Measurements from ENCODE around the gene CAMK1D. TPM values are rescaled to one million over a fixed set of nuclear protein-coding genes. Genes with fewer than 3 reads are reported as not detected.
"Not testable (repeated sequence)": the region's sequence is repeated elsewhere in the genome, so short reads cannot be mapped to it uniquely, and the experiment has no call there.

CAMK1D gene
- polyA plus RNA-seq, 3 donors = 2.2 to 9.7 (median 8.4) TPM

- H3K27ac ChIP-seq (ENCODE audit: low read depth, low read length) = no peak overlapping the region
- whole genome bisulfite sequencing, 3 donors = 74 to 88% (median 86%) methylated on average over 12 of the region's 12 CpGs
These were observed 457.1 kb downstream of the CAMK1D start for GRCh38 chr10:12806228-12807095.

GRCh38 chr10:12807096-12807755, 457.9 kb downstream of the CAMK1D start:
- no peak overlapping the region for H3K27ac ChIP-seq (ENCODE audit: low read depth, low read length)
- WGBS, 3 donors = 85 to 93% (median 86%) methylated on average over 10 of the region's 10 CpGs

GRCh38 chr10:12808014-12808613, 458.8 kb downstream of the CAMK1D start:
- no peak overlapping the region for H3K27ac ChIP-seq (ENCODE audit: low read depth, low read length)
- 93 to 98% (median 95%) methylated on average over 11 of the region's 11 CpGs for WGBS, 3 donors

DNA sequence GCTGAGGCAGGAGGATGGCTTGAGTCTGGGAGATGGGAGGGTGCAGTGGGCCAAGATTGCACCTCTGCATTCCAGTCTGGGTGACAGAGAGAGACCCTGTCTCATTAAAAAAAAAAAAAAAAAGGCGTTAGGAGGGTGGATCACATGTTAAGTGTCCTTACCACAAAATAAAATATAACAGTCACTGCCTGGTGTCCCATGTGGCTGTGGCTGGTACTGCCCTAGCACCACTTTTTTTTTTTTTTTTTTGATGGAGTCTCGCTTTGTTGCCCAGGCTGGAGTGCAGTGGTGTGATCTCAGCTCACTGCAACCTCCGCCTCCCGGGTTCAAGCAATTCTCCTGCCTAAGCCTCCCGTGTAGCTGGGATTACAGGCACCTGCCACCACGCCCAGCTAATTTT, 460.7 kb downstream of the CAMK1D start:
- WGBS, 3 donors = 94 to 97% (median 94%) methylated on average over 5 to 6 of the region's 6 CpGs
- H3K27ac ChIP-seq (ENCODE audit: low read depth, low read length) = not testable (repeated sequence)

GRCh38 chr10:12811826-12812225, 462.5 kb downstream of the CAMK1D start:
- no peak overlapping the region for H3K27ac ChIP-seq (ENCODE audit: low read depth, low read length)
- WGBS, 3 donors = 78 to 93% (median 83%) methylated on average over 14 of the region's 14 CpGs

DNA sequence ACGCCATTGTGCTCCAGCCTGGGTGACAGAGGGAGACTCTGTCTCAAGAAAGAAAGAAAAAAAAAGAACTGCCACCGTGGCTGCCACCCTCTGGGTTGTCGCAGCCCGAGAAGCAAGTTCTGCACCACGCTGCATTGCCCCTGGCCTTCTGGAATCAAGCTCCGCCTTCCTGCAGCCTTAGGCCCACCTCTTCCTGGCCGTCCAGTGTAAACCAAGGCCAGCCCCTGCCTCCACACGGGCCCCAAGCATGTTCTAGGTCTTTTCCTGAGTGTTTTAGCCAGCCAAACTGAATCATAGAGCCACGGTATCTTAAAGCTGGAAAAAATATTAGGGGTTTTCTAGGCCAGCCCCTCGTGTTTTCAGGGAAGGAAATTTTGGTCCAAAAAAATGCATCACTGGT, 463.2 kb downstream of the CAMK1D start:
- 91 to 93% (median 92%) methylated on average over 10 of the region's 10 CpGs for WGBS, 3 donors
- no peak overlapping the region for H3K27ac ChIP-seq (ENCODE audit: low read depth, low read length)

GRCh38 chr10:12814166-12814565, 464.8 kb downstream of the CAMK1D start:
- H3K27ac ChIP-seq (ENCODE audit: low read depth, low read length) = no peak overlapping the region
- WGBS, 3 donors = 98 to 99% (median 98%) methylated on average over 9 of the region's 9 CpGs

DNA sequence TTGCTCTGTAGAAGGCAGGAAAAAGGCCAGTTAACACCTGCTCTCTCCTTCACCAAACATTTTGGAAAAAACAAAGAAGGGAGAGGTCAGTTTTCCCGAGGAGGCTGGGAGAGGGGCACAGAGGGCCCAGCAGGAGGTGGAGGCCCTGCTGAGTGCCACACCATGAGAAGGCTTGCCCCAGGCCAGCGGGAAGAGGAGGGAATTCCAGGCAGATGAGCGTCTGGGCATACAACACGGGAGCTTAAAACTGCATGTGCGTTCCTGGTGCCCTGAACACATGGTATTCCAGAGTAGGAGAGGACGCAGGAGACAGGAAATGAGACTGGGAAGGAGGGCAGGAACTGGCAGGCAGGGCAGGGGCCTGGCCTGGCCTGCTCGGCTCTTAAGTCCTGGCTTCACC, 469.7 kb downstream of the CAMK1D start:
- WGBS, 3 donors = 80 to 86% (median 86%) methylated on average over 7 of the region's 7 CpGs
- H3K27ac ChIP-seq (ENCODE audit: low read depth, low read length) = no peak overlapping the region

GRCh38 chr10:12819656-12820055, 470.3 kb downstream of the CAMK1D start:
- no peak overlapping the region for H3K27ac ChIP-seq (ENCODE audit: low read depth, low read length)

DNA sequence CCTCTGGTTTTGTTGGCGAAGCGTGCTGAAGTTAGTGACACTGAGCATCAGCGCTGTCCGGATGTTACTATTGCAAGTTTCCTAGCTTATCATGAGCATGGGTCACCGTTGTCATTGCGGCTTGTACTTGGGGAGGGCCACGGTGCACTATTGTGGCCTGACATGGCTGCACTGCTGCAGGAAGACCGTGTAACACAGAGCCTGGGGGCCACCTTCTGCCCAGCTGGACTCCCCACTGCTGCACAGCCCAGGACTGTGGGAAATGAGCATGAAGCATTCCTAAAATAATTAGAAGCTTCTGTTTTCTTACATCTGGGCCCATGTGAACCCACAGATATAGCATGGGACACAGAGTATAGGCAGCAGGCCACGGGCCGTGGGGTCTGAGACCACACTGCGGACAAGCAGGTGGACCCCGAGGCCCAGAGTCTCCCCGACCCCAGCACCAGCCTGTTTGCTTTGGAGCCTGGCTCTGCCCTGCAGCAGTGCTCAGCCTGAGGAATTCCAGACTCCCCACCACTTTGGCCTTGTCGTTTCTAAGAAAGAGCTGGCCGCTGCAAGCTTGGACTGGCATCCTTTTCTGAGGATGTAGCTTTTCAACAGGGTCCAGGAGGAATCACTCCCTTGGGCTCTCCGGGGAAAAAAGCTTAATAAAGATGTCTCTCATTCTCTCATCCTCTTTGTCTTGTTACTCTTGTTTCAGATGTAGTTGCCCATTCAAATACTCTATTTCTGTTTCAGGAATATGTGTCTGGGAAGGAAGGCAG, 473.0 kb downstream of the CAMK1D start:
- H3K27ac ChIP-seq (ENCODE audit: low read depth, low read length) = no peak overlapping the region
- 86 to 91% (median 88%) methylated on average over 16 of the region's 16 CpGs for WGBS, 3 donors

More at GRCh38 chr10:12819656-12820055, 470.3 kb downstream of the CAMK1D start:
- 97 to 98% (median 98%) methylated on average over 10 of the region's 10 CpGs for WGBS, 3 donors

DNA sequence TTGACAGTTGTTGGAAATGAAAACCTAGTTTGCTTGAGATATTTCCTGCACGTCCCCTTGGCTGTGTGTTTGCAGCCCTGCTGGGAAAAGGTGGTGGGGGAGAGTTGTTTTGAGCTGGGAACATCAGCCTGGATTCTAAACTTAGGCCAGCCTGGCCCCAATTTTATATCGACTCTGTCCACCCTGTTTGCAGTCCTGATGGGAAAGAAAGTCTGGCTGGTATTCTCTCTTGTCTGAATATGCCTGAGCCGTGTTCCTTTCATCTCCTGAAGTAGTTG, 473.5 kb downstream of the CAMK1D start:
- WGBS, 3 donors = 75 to 90% (median 78%) methylated on average over 3 of the region's 3 CpGs
- no peak overlapping the region for H3K27ac ChIP-seq (ENCODE audit: low read depth, low read length)

DNA sequence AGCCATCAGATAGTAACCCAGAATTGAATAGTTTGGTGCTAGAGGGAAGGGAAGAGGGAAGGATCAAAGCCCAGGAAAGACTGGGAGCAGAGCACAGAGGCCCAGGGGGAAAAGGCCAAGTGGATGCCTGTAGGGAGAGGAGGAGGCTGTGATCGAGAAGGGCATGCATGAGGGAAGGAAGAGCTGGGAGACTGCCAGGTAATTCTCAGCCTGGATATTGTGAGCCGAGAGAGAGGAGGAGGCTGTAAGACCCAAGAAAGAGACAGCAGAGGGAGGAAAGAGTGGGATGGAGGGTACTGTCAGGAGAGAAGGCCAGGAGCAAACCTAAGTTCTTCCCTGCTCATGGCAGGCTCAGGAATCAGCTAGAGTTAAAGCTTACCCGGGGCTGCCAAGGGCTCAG, 474.0 kb downstream of the CAMK1D start:
- WGBS, 3 donors = 81 to 83% (median 82%) methylated on average over 3 of the region's 3 CpGs
- H3K27ac ChIP-seq (ENCODE audit: low read depth, low read length) = no peak overlapping the region

DNA sequence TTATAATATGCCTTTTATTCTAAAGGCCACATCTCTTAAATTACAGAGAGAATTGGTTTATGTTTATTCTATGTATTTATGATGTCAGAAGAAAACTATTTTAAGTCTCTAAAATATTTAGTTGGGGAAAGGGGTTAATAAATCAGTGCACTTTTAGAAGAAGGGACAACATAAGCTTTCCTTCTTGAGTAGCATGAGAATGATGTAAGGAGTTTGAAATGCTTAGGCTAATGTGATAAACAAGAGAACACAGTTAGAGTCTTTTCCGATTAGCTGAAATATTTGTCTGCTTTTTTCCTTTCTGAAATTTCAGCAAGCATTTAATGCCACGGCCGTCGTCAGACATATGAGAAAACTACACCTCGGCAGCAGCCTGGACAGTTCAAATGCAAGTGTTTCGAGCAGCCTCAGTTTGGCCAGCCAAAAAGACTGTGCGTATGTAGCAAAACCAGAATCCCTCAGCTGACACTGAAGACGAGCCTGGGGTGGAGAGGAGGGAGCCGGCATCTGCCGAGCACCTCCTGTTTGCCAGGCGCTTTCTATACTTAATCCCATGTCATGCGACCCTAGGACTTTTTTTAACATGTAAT, 476.0 kb downstream of the CAMK1D start:
- H3K27ac ChIP-seq (ENCODE audit: low read depth, low read length) = no peak overlapping the region
- WGBS, 3 donors = 88 to 93% (median 88%) methylated on average over 12 of the region's 12 CpGs

GRCh38 chr10:12826800-12827372, 477.5 kb downstream of the CAMK1D start:
- WGBS, 3 donors = 76 to 87% (median 86%) methylated on average over 6 of the region's 6 CpGs

GRCh38 chr10:12828736-12829135, 479.4 kb downstream of the CAMK1D start:
- H3K27ac ChIP-seq (ENCODE audit: low read depth, low read length) = no peak overlapping the region
- WGBS, 3 donors = 96 to 97% (median 97%) methylated on average over 16 of the region's 16 CpGs

More at GRCh38 chr10:12826800-12827372, 477.5 kb downstream of the CAMK1D start:
- H3K27ac ChIP-seq (ENCODE audit: low read depth, low read length) = no peak overlapping the region

GRCh38 chr10:12829831-12830390, 480.6 kb downstream of the CAMK1D start:
- 85 to 91% (median 90%) methylated on average over 6 of the region's 6 CpGs for WGBS, 3 donors
- no peak overlapping the region for H3K27ac ChIP-seq (ENCODE audit: low read depth, low read length)

DNA sequence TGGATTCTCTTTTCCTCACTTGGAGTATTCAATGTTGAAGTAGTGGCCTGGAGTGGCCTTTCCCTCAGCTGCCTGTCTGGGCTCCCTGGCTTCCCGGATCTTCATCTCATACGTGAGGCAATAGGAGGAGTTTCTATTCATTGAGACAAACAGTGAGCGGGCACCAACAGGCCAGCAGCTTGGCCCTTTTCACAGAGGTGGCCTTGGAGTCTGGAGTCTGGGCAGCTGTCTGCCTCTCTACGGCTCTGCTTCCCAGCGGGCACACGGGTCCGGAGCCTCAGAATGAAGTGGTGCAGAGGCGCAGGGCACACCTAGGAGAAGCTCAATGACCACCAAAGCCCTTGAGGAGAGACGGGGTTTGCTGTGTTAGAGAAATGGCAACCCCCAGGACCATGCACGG, 482.7 kb downstream of the CAMK1D start:
- 52 to 97% (median 96%) methylated on average over 10 of the region's 10 CpGs for WGBS, 3 donors
- H3K27ac ChIP-seq (ENCODE audit: low read depth, low read length) = no peak overlapping the region

- H3K27ac ChIP-seq (ENCODE audit: low read depth, low read length) = no peak overlapping the region
- 84 to 94% (median 88%) methylated on average over 11 of the region's 11 CpGs for WGBS, 3 donors
These were observed 484.1 kb downstream of the CAMK1D start for GRCh38 chr10:12833451-12833850.
